ENCODE results near the gene OR2V1. TPM values are rescaled to one million over a fixed set of nuclear protein-coding genes. Genes with fewer than 3 reads are reported as not detected.

The OR2V1 gene
- total RNA-seq, 1 experiment from 2014 or later: not detected

GRCh38 chr5:181170996-181171395, 40.0 kb upstream of the OR2V1 start:
- no peak overlapping the region for H3K4me2 ChIP-seq (ENCODE audit: low read length)
- H3K36me3 ChIP-seq (ENCODE audit: control insufficient read depth in 1 of 2, insufficient read depth in 2 of 2, low read length in 2 of 2): no peaks in the 10 kb centered on the region
- TF ChIP-seq FOSL1 (IDR thresholded peaks at IDR 0.05; ENCODE audit: low read depth) (no peak), ATF3 (IDR thresholded peaks at IDR 0.05) (no peak), POLR2A (IDR thresholded peaks at IDR 0.05; ENCODE audit: borderline replicate concordance, extremely low read depth, insufficient read depth, insufficient read length) (no peak), ZBTB33 (IDR thresholded peaks at IDR 0.05; ENCODE audit: extremely low read depth, insufficient replicate concordance, low read length) (no peak), MAX (IDR thresholded peaks at IDR 0.05) (no peak), JUND (IDR thresholded peaks at IDR 0.05) (no peak), RAD21 (IDR thresholded peaks at IDR 0.05; ENCODE audit: low read depth) (no peak), REST (IDR thresholded peaks at IDR 0.05; ENCODE audit: low read depth) (no peak), YY1 (IDR thresholded peaks at IDR 0.05; ENCODE audit: extremely low read depth, insufficient replicate concordance, low read depth, low read length) (no peak), ZNF274 (IDR thresholded peaks at IDR 0.05; ENCODE audit: low read depth, low read length) (no peak), TCF7L2 (IDR thresholded peaks at IDR 0.05; ENCODE audit: borderline replicate concordance, extremely low read depth, insufficient read depth, insufficient read length) (no peak), SP1 (IDR thresholded peaks at IDR 0.05; ENCODE audit: low read depth) (no peak), SRF (IDR thresholded peaks at IDR 0.05; ENCODE audit: low read depth) (no peak)
- TF ChIP-seq, protein P1, sequence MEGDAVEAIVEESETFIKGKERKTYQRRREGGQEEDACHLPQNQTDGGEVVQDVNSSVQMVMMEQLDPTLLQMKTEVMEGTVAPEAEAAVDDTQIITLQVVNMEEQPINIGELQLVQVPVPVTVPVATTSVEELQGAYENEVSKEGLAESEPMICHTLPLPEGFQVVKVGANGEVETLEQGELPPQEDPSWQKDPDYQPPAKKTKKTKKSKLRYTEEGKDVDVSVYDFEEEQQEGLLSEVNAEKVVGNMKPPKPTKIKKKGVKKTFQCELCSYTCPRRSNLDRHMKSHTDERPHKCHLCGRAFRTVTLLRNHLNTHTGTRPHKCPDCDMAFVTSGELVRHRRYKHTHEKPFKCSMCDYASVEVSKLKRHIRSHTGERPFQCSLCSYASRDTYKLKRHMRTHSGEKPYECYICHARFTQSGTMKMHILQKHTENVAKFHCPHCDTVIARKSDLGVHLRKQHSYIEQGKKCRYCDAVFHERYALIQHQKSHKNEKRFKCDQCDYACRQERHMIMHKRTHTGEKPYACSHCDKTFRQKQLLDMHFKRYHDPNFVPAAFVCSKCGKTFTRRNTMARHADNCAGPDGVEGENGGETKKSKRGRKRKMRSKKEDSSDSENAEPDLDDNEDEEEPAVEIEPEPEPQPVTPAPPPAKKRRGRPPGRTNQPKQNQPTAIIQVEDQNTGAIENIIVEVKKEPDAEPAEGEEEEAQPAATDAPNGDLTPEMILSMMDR (IDR thresholded peaks at IDR 0.05 in 2 of 3, conservative IDR thresholded peaks at IDR 0.05 in 1 of 3; ENCODE audit: borderline replicate concordance in 1 of 3, insufficient read depth in 1 of 3, low read depth in 2 of 3, low read length in 2 of 3): no peak
- H4K20me1 ChIP-seq (ENCODE audit: insufficient read depth): no peaks in the 10 kb centered on the region
- H3K9ac ChIP-seq (ENCODE audit: low read length): no peak overlapping the region
- no peaks in the 10 kb centered on the region for H3K9me2 ChIP-seq (ENCODE audit: insufficient read depth)
- no peaks in the 10 kb centered on the region for H3K9me3 ChIP-seq (ENCODE audit: control insufficient read depth in 1 of 2, insufficient read depth in 1 of 2, low read depth in 1 of 2, low read length in 2 of 2)
- no peak overlapping the region for H2AFZ ChIP-seq (ENCODE audit: low read depth, low read length, poor library complexity, severe bottlenecking)
- CTCF ChIA-PET: interaction anchor here (0.8 kb wide), 1 partner anchor 53 kb away, joined by 3 read pairs; no protein-coding TSS in a partner anchor
- DNase-seq (ENCODE audit: low read depth, low spot score) (no peak), ATAC-seq (no peak)
- H3K4me3 ChIP-seq (replicated peaks in 1 of 2; ENCODE audit: low read depth in 1 of 2, low read length in 2 of 2): no peak overlapping the region
- RAD21 ChIA-PET (ENCODE audit: low non-redundant PET in 1 of 2, low total read pairs in 2 of 2, uncharacterized antibody in 2 of 2, unreplicated experiment in 2 of 2): no interaction called here
- POLR2A ChIA-PET: interaction anchor here (0.7 to 1.0 kb wide), 2 partner anchors 37 to 53 kb away, joined by 4 read pairs; no protein-coding TSS in a partner anchor
- no peak overlapping the region for H3K27ac ChIP-seq (ENCODE audit: low read depth, low read length)
- H3K79me2 ChIP-seq (ENCODE audit: insufficient read depth, low read length): no peaks in the 10 kb centered on the region
- H3K4me1 ChIP-seq (ENCODE audit: control insufficient read depth in 1 of 2, insufficient read depth in 2 of 2, low read length in 2 of 2): peaks cover 18 to 58% of the 10 kb centered on the region in 2 experiments; a peak in 3 of 4 replicates
- H3K27me3 ChIP-seq (ENCODE audit: insufficient read depth, low read length): no peaks in the 10 kb centered on the region
- BruUV-seq (replicated peaks): no TSS peak
- intact Hi-C loops (cut with micrococcal nuclease): loop anchor here (5.0 kb wide), 2 partner anchors 51 to 309 kb away; partner anchors contain the start of genes TRIM41 and ZFP62
